DND-41 (cell line): ENCODE measurements around the gene BICC1.

ENCODE experiments used
- EZH2 ChIP-seq: IDR thresholded peaks from 3 replicates; pipeline ENCODE4 v1.6.1; 2012; ENCODE audit warnings: borderline replicate concordance, low read depth, mild to moderate bottlenecking, moderate library complexity, low read length, inconsistent platforms; ENCODE audit not compliant: severe bottlenecking
- TF ChIP-seq, protein P1 (sequence below): IDR thresholded peaks from 2 replicates; pipeline ENCODE4 v1.5.1; 2012; ENCODE audit warnings: borderline replicate concordance, low read length, moderate library complexity, mild to moderate bottlenecking; ENCODE audit not compliant: poor library complexity, severe bottlenecking; ENCODE audit errors: extremely low read depth

DNA sequence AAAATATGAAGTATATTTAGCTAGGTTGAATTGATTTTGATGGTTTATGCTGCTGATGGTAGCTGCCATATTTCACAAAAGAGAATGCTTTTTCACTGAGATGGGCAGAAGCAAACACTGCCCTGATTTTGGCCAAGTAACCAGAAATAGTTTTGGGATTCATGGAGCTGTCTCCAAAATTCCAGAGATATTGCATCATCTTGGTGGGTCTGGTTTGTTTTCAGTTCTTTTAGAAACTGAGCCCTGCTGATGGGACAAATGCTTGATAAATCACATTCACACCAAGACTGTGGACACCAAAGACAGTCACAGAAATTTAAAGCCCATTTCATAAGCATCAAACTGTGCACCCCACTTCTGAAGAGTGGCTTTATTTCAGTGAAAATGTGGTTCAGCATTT lies 140.5 kb downstream of the BICC1 start:
- TF ChIP-seq, protein P1, sequence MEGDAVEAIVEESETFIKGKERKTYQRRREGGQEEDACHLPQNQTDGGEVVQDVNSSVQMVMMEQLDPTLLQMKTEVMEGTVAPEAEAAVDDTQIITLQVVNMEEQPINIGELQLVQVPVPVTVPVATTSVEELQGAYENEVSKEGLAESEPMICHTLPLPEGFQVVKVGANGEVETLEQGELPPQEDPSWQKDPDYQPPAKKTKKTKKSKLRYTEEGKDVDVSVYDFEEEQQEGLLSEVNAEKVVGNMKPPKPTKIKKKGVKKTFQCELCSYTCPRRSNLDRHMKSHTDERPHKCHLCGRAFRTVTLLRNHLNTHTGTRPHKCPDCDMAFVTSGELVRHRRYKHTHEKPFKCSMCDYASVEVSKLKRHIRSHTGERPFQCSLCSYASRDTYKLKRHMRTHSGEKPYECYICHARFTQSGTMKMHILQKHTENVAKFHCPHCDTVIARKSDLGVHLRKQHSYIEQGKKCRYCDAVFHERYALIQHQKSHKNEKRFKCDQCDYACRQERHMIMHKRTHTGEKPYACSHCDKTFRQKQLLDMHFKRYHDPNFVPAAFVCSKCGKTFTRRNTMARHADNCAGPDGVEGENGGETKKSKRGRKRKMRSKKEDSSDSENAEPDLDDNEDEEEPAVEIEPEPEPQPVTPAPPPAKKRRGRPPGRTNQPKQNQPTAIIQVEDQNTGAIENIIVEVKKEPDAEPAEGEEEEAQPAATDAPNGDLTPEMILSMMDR = no peak
- no peak for TF ChIP-seq EZH2
